Measurements from ENCODE around the gene BIVM.

DNA sequence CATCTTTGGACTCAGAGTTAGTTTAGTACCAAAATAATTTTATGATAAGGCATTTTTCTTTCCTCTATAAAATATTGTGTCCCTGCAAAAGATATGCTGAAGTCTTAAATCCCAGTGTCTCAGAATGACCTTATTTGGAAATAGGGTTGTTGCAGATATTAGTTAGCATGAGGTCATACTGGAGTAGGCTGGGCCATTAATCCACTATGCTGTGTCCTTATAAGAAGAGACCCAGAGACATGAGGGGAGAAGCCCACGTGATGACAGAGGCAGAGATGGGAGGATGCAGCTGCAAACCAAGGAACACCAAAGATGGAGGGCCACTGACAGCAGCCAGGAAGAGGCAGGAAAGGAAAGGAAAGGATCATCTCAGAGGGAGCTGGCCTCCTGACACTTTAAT is 6.5 kb upstream of the BIVM start:
- TF ChIP-seq, protein P1, sequence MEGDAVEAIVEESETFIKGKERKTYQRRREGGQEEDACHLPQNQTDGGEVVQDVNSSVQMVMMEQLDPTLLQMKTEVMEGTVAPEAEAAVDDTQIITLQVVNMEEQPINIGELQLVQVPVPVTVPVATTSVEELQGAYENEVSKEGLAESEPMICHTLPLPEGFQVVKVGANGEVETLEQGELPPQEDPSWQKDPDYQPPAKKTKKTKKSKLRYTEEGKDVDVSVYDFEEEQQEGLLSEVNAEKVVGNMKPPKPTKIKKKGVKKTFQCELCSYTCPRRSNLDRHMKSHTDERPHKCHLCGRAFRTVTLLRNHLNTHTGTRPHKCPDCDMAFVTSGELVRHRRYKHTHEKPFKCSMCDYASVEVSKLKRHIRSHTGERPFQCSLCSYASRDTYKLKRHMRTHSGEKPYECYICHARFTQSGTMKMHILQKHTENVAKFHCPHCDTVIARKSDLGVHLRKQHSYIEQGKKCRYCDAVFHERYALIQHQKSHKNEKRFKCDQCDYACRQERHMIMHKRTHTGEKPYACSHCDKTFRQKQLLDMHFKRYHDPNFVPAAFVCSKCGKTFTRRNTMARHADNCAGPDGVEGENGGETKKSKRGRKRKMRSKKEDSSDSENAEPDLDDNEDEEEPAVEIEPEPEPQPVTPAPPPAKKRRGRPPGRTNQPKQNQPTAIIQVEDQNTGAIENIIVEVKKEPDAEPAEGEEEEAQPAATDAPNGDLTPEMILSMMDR (IDR thresholded peaks at IDR 0.05; ENCODE audit: borderline replicate concordance, extremely low read depth, low read length, poor library complexity, severe bottlenecking) = no peak
- no peak for TF ChIP-seq EZH2 (IDR thresholded peaks at IDR 0.05; ENCODE audit: borderline replicate concordance, low read depth, low read length, severe bottlenecking)

Measured in DND-41 (cell line).